ENCODE measurements around the gene DNAJC18.
"Not testable (repeated sequence)": the region's sequence is repeated elsewhere in the genome, so short reads cannot be mapped to it uniquely, and the experiment has no call there.

The DNAJC18 gene

GRCh38 chr5:139401546-139401945, 37.8 kb downstream of the DNAJC18 start:
- no peak for DNase-seq

DNA sequence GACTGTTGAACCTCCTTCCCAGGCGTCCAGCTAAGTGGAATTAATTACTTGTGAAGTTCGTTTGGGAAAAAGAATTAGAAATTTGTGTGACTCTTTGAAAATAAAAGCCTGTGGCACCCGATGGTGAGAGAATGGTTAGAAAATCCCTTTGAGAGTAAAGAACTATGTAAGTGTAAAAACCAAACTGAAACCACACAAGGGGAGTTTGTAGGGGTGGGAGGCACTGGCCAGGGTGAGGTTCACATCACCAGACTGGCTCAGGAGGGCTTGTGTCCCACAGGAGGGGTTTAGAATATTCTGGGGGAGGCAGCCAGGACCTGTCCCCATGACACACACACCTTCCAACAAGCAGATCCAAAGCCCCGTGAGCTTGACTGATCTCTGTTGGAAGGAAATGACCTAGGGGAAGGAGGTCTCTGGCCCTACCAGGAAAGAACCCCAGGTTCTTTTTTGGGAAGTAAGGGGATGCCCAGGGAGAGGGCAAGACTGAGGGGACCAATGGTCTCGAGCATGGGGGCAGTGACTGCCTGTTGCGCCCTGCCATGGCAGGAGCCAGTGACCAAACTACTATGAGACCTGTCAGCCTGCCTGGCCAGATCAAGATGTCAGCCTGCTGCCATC, 39.7 kb downstream of the DNAJC18 start:
- no peak for DNase-seq

- DNase-seq, result no peak
Measured at GRCh38 chr5:139397921-139398320, 41.4 kb downstream of the DNAJC18 start.

GRCh38 chr5:139396691-139397090, 42.6 kb downstream of the DNAJC18 start:
- no peak for DNase-seq

- DNase-seq, result no peak
Measured at GRCh38 chr5:139395844-139396640, 43.3 kb downstream of the DNAJC18 start.

DNA sequence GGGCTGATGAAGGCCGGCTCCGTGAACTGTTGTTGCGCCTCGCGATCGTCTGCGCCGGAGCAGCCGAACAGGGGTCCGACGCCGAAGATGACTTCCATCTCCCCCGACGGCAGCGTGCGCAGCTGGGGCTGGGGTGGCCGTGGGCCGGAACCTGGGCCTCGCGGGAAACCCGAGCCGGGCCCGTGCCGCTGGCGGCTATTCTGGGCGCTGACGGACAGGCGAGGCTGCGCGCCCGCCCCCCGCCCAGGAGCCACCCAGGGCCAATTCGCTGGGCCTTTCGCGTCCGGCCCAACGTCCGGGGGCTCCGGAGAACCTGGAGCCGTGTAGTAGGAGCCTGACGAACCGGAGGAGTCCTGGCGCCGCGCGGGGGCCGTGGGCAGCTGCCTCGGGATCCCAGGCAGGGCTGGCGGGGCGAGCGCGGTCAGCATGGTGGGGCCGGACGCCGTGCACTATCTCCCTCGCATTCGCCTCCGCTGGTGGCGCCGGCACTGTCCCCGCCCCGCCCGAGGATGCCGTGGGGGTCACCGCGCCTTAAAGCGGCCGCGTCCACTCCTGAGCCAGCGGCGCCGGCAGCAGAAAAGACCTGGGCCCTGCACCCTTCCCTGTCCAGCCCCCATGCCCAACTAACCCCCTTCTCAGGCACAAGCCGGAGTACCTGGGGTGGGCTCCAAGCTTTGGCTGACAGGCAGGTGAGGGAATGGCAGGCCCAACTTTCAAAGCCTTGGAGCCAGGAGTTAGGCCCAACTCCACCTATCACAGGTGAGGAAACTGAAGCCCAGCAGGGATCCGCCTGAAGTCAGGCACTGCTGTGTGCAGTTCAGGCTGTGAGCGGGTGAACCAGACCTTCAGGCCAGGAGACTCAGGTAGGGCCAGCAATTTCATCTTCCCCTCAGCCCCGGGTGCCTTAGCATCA, 44.4 kb downstream of the DNAJC18 start, which contains the start of gene PROB1:
Gene PROB1, minus strand, starts transcription at position 451 of the 913 bp plus-strand sequence. Its CDS starts 23 bp downstream, at position 428.
- DNase-seq, result no peak

- no peak for DNase-seq
Measured at GRCh38 chr5:139394123-139394653, 45.1 kb downstream of the DNAJC18 start.

- DNase-seq, result no peak
Measured at GRCh38 chr5:139393497-139394122, 45.7 kb downstream of the DNAJC18 start.

DNA sequence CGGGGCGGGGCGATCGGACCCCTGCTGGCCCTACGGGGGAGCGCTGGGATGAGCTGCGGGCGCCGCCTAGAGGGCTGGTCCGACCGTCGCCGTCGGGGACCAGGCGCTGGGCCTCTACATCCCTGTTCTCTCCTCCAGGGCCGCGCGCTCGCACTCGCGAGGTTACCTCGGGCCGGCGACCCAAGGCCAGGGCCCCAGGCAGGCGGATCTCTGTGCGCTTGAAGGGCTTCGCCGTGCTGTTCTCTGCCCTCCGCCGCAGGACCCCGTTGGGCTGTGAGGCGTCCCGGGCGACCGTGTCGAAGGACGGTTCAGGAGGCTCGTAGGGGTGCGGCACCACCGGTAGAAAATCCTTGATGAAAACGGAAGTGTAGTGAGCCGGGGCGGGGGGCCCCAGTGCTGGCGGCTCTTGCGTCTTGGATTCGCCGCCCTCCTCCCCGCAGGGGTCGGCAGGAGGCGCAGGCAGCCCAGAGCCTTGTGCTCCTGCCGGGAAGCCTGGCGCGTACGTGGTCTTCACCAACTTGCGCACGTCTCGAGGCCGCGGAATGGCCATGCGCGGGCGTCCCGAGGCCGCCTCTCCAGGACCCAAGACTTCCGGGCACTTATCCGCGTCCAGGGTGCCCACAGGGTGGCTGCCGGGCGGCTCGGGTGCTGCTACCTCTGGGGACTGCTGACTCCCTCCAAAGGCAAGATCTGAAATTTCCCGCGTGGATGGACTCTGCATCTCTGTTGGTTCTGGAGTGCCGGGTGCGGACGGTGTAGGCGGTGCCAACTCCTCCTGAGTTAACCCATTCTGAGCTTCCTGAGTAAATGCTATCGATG, 46.4 kb downstream of the DNAJC18 start:
- peak; percentile 25 for DNase-seq

DNA sequence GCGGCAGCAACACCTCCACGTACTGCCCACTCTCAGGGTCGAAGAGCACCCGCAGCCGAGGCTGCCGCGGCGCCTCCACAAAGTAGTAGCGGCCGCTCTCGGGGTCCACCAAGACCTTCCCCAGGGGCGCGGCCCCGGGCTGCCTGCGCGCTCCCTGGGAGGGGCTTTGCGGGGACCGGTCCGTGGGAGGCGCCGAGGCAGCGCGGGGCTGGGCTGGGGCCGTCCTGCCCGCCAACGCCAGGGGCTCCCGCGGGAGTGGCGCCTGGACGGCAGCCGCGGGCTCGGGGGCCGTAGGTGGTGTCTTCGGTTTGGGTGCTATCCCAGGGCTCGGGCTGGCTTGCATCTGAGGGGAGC, 47.0 kb downstream of the DNAJC18 start:
- DNase-seq, result no peak

DNA sequence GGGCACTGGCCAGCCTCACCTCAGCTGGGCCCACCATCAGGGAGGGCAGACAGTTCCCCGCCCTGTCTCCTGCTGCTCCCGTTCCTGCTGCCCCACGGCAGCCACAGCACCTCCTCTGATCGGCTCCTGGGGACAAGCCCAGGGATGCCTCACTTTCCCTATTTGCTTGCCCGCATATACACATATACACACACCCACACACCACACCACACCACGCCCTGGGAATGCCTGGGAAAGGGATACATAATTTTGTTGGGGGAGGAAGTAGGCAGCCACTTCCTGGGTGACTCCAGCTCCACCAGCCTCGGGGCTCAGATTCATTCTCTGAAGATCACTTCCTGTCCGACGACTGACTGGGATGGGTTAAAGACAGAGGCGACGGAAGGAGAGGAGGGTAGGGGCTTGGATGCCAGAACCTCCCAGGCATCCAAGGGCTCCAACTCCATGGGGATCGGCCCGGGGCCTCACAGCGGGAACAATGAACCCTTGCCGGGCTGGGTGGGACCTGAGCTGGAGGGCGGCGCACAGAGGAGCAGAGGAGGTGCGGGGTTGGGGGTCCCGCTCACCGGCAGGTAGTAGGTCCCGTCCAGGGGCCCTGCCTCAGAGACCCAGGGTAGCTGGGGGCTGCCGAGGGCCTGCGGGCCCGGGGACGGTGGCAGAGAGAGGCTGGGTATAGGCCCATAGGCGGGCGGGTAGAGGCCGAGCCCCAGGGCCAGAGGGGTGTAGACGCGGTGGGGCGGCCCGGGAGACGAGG, 47.6 kb downstream of the DNAJC18 start:
- peak; percentile 16 for DNase-seq

DNA sequence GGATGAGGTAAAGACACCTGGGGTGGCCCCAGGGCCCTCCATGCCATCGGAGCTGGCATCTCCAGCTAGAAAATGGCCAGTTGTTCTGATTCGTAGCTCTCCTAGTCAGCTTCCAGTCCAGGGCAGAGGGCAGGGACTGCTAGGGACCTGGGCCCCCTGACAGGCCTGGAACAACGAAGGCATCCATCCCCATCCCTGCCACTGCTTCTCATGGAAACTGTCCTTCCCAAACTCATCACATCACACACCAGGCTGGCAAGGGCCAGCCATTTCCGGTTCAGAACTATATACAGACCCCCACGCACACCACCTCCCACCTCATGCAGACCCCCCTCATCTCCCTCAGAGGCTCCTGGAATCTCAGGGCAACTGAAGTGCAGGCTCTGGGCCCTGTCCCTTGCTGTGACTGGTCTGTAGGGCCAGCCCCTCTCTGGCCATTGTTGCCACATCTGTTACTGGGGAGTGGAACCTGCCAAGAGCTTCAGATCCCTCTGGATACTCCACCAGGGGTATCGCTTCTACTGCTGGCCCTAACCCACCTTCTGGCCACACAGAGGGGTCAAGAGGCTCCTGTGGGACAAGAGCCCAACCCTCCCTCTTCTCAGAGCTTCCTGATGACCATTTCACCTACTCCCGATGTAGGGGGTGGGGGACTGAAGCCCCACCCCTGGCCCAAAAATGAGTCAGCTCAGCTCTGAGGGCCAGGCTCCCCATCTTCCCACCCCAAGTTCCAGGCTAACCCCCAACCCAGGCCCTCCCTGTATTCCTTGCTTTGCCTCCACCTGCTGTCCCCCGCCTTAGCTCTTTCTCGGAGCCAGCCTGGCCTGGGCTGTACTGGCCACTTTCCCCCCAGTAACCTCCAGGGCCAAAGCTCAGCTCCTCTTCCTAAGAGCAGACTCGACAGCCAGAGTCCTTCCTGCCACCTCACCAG, 48.4 kb downstream of the DNAJC18 start:
- no peak for DNase-seq

GRCh38 chr5:139389701-139390638, 49.4 kb downstream of the DNAJC18 start, which contains the start of gene MZB1:
TSS of gene MZB1 (minus strand) at chr5:139389913. CDS start at chr5:139389856, 57 bp downstream.
- DNase-seq, result no peak

GRCh38 chr5:139388198-139388821, 51.0 kb downstream of the DNAJC18 start:
- peak; percentile 53 for DNase-seq

DNA sequence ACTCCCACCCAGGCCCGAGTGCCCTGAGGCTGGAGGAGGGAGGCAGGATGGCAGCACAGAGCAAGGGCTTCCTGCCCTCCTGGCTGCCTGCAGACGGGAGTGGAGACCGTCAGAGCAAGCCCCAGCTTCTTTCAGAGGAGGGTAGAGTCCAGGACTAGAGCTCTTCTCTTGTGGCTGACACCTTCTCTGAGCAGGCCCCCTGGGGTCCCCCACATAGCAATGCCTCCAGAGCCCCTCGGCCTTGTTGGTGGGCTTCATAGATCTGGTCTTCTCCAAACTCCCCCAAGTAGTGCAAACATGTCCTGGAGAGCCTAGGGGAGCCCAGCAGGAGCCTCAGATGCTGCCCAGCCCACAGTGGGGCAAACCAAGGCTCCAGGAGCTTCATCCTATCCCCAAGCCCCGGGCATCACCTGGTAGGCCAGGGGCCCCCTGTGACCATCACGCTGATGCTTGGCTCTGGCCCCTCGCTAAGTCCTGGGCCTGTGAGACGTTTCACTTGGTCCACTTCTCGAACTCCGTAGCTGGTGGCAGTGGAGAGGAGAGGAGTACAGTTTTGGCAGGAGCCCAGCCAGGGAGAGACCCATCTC, 51.6 kb downstream of the DNAJC18 start:
- DNase-seq, result no peak

- DNase-seq, result not testable (repeated sequence)
Measured at GRCh38 chr5:139386956-139387355, 52.4 kb downstream of the DNAJC18 start.

GRCh38 chr5:139386050-139386438, 53.3 kb downstream of the DNAJC18 start:
- no peak for DNase-seq

All from DMS153 (cell line).